Testis (tissue), 3 donors: ENCODE data around the gene VOPP1. TPM values are rescaled to one million over a fixed set of nuclear protein-coding genes. Genes with fewer than 3 reads are reported as not detected.

Experiments
- DNase-seq: peaks from one replicate; pipeline ENCODE4 v3.0.0-alpha.2; 2019
- H3K27ac ChIP-seq, 2 donors: fragments of 200-600 bp; sonication (generic); one replicate each; pipeline ENCODE4 v1.5.1; 2019
- H3K27me3 ChIP-seq: fragments of 200-600 bp; sonication (generic); one replicate; pipeline ENCODE4 v1.5.1; 2019
- H3K36me3 ChIP-seq: fragments of 200-600 bp; sonication (generic); one replicate; pipeline ENCODE4 v1.5.1; 2017; ENCODE audit warnings: low read depth; ENCODE audit errors: missing control alignments
- H3K4me1 ChIP-seq: fragments of 200-600 bp; sonication (generic); one replicate; pipeline ENCODE4 v1.5.1; 2019
- H3K4me3 ChIP-seq, 2 donors: fragments of 200-600 bp; sonication (generic); one replicate each; pipeline ENCODE4 v1.5.1; 2017 to 2019
- H3K9me3 ChIP-seq: fragments of 200-600 bp; sonication (generic); one replicate; pipeline ENCODE4 v1.5.1; 2017
- CTCF ChIP-seq, 3 experiments: fragments of 450-650 bp in 2 of 3; fragments of 200-600 bp in 1 of 3; sonication (generic) in 1 of 3; IDR thresholded peaks; one replicate each; pipeline ENCODE4 v1.5.1; 2016 to 2019; ENCODE audit warnings: antibody characterized with exemption in 3 of 3, mild to moderate bottlenecking in 2 of 3, moderate library complexity in 1 of 3
- POLR2A ChIP-seq: fragments of 450-650 bp; IDR thresholded peaks from one replicate; pipeline ENCODE4 v1.6.1; 2017; ENCODE audit warnings: antibody characterized with exemption, mild to moderate bottlenecking, moderate library complexity
- WGBS, 2 donors: methylation state at CpG; one replicate each; pipeline ENCODE4 v1.1.5; 2018; 5-methylcytosine and 5-hydroxymethylcytosine counted together
- intact Hi-C: fragments of 100-400 bp; cut with DNase I; formaldehyde crosslinking; loops from one replicate; pipeline ENCODE4 v1.15.1; 2023; ENCODE audit warnings: low total_unique reads
- polyA plus RNA-seq: library from polyadenylated mRNA; stranded (reverse); fragments of 350-450 nt; fragmentation: Illumina TruSeq; extraction: RNeasy Lipid Tissue Mini Kit (QIAGEN cat#74804); gene quantifications from one replicate; pipeline ENCODE4 v1.2.3, GENCODE V29; 2014; ENCODE audit warnings: low read depth, low replicate concordance; ENCODE audit not compliant: insufficient read depth
- total RNA-seq, 2 donors: library from RNA; depleted of rRNA; stranded (reverse); fragments of >200 nt; gene quantifications; one replicate each; pipeline ENCODE4 v1.2.3, GENCODE V29; 2016

Gene VOPP1
- total and polyA plus RNA-seq, 3 donors from 2014 or later = 25.0 to 29.3 (median 26.6) TPM

- DNase-seq = no peak
- intact Hi-C loops = no loop called here
- WGBS, 2 donors = 98 to 99% methylated on average over 5 of the region's 5 CpGs
- no peak for TF ChIP-seq CTCF (IDR thresholded peaks at IDR 0.05)
- TF ChIP-seq POLR2A = no peak
- Histone ChIP-seq H3K36me3 (no peaks in the 10 kb centered on the region), H3K4me1 (no peaks in the 10 kb centered on the region), H3K27ac (no peak overlapping the region), H3K4me3 (no peak overlapping the region), H3K9me3 (no peaks in the 10 kb centered on the region), H3K27me3 (no peaks in the 10 kb centered on the region)
These were observed 81.0 kb downstream of the VOPP1 start for GRCh38 chr7:55491346-55491745.

- no peak for TF ChIP-seq POLR2A
- no peak for TF ChIP-seq CTCF (IDR thresholded peaks at IDR 0.05)
- Histone ChIP-seq H3K36me3 (no peaks in the 10 kb centered on the region), H3K4me1 (no peaks in the 10 kb centered on the region), H3K27ac (no peak overlapping the region), H3K9me3 (no peaks in the 10 kb centered on the region), H3K4me3 (no peak overlapping the region), H3K27me3 (no peaks in the 10 kb centered on the region)
- no peak for DNase-seq
- WGBS, 2 donors = 87 to 90% methylated on average over 5 of the region's 5 CpGs
- intact Hi-C loops = no loop called here
These were observed 82.2 kb downstream of the VOPP1 start for GRCh38 chr7:55490099-55490498.

GRCh38 chr7:55489552-55489951, 82.8 kb downstream of the VOPP1 start:
- TF ChIP-seq CTCF (IDR thresholded peaks at IDR 0.05) (no peak), POLR2A (no peak)
- DNase-seq = no peak
- WGBS, 2 donors = 80 to 89% methylated on average over 2 to 6 of the region's 6 CpGs
- Histone ChIP-seq H3K27me3 (no peaks in the 10 kb centered on the region), H3K4me3 (no peak overlapping the region), H3K9me3 (no peaks in the 10 kb centered on the region), H3K4me1 (no peaks in the 10 kb centered on the region), H3K36me3 (no peaks in the 10 kb centered on the region), H3K27ac (no peak overlapping the region)
- intact Hi-C loops = no loop called here

- Histone ChIP-seq H3K36me3 (no peaks in the 10 kb centered on the region), H3K27ac (no peak overlapping the region), H3K27me3 (no peaks in the 10 kb centered on the region), H3K9me3 (no peaks in the 10 kb centered on the region), H3K4me1 (no peaks in the 10 kb centered on the region), H3K4me3 (no peak overlapping the region)
- intact Hi-C loops = no loop called here
- DNase-seq = no peak
- no peak for TF ChIP-seq CTCF (IDR thresholded peaks at IDR 0.05)
- TF ChIP-seq POLR2A = no peak
- 92 to 98% methylated on average over 6 of the region's 6 CpGs for WGBS, 2 donors
These were observed 83.4 kb downstream of the VOPP1 start for GRCh38 chr7:55488804-55489340.

GRCh38 chr7:55488216-55488615, 84.1 kb downstream of the VOPP1 start:
- H3K36me3 ChIP-seq = no peaks in the 10 kb centered on the region
- DNase-seq = no peak

More at GRCh38 chr7:55488216-55488615, 84.1 kb downstream of the VOPP1 start:
- no peak overlapping the region for H3K4me3 ChIP-seq
- 80 to 84% methylated on average over 5 to 6 of the region's 6 CpGs for WGBS, 2 donors
- H3K27me3 ChIP-seq = no peaks in the 10 kb centered on the region
- no peaks in the 10 kb centered on the region for H3K9me3 ChIP-seq
- H3K4me1 ChIP-seq = no peaks in the 10 kb centered on the region
- H3K27ac ChIP-seq = no peak overlapping the region
- TF ChIP-seq POLR2A (no peak), CTCF (IDR thresholded peaks at IDR 0.05) (no peak)
- intact Hi-C loops = no loop called here
